GM18909 (cell line): ENCODE measurements around the gene MYCL.

Source experiments
- ATAC-seq: cut with Tn5 transposase; IDR thresholded peaks from one replicate; pipeline ENCODE4 v1.9.1; 2021; ENCODE audit warnings: mild to moderate bottlenecking; ENCODE audit not compliant: unreplicated experiment, poor library complexity

MYCL gene

GRCh38 chr1:39901714-39902459 is at the start of gene MYCL:
Gene MYCL (minus strand): TSS chr1:39901917. CDS start chr1:39901434, 483 bp downstream.
- ATAC-seq = peak; percentile 75

GRCh38 chr1:39949891-39950290 is 48.2 kb upstream of the MYCL start:
- no peak for ATAC-seq

GRCh38 chr1:39947260-39947659 is 45.5 kb upstream of the MYCL start:
- ATAC-seq = no peak

GRCh38 chr1:39946216-39946615 is 44.5 kb upstream of the MYCL start:
- ATAC-seq = no peak

- ATAC-seq = no peak
Measured at GRCh38 chr1:39944410-39945112, 42.8 kb upstream of the MYCL start.

GRCh38 chr1:39943471-39944290 is 42.0 kb upstream of the MYCL start:
- ATAC-seq = no peak

GRCh38 chr1:39940980-39941871 is 39.5 kb upstream of the MYCL start:
- no peak for ATAC-seq

GRCh38 chr1:39940253-39940652 is 38.5 kb upstream of the MYCL start:
- no peak for ATAC-seq

- ATAC-seq = no peak
Measured at GRCh38 chr1:39938856-39939255, 37.1 kb upstream of the MYCL start.

GRCh38 chr1:39936724-39937491 is 35.2 kb upstream of the MYCL start:
- no peak for ATAC-seq

- no peak for ATAC-seq
Measured at GRCh38 chr1:39933956-39934941, 32.5 kb upstream of the MYCL start.

- no peak for ATAC-seq
Measured at GRCh38 chr1:39928809-39929587, 27.3 kb upstream of the MYCL start.

GRCh38 chr1:39927538-39927937 is 25.8 kb upstream of the MYCL start:
- ATAC-seq = no peak

- no peak for ATAC-seq
Measured at GRCh38 chr1:39926820-39927219, 25.1 kb upstream of the MYCL start.

GRCh38 chr1:39926343-39926793 is 24.7 kb upstream of the MYCL start:
- ATAC-seq = no peak

- ATAC-seq = no peak
Measured at GRCh38 chr1:39925721-39926342, 24.1 kb upstream of the MYCL start.

GRCh38 chr1:39922251-39922688 is 20.6 kb upstream of the MYCL start:
- ATAC-seq = no peak
